Measurements from ENCODE around the gene NOSTRIN. TPM values are rescaled to one million over a fixed set of nuclear protein-coding genes. Genes with fewer than 3 reads are reported as not detected.
"Not testable (repeated sequence)": the region's sequence is repeated elsewhere in the genome, so short reads cannot be mapped to it uniquely, and the experiment has no call there.

Gene NOSTRIN
- total RNA-seq, 1 donor from 2014 or later, result not detected

- H3K9me3 Mint-ChIP-seq, result peaks cover 4% of the 10 kb centered on the region
- TF ChIP-seq, protein P1, sequence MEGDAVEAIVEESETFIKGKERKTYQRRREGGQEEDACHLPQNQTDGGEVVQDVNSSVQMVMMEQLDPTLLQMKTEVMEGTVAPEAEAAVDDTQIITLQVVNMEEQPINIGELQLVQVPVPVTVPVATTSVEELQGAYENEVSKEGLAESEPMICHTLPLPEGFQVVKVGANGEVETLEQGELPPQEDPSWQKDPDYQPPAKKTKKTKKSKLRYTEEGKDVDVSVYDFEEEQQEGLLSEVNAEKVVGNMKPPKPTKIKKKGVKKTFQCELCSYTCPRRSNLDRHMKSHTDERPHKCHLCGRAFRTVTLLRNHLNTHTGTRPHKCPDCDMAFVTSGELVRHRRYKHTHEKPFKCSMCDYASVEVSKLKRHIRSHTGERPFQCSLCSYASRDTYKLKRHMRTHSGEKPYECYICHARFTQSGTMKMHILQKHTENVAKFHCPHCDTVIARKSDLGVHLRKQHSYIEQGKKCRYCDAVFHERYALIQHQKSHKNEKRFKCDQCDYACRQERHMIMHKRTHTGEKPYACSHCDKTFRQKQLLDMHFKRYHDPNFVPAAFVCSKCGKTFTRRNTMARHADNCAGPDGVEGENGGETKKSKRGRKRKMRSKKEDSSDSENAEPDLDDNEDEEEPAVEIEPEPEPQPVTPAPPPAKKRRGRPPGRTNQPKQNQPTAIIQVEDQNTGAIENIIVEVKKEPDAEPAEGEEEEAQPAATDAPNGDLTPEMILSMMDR (conservative IDR thresholded peaks at IDR 0.05), result no peak
- H3K27me3 Mint-ChIP-seq (ENCODE audit: low read depth), result no peaks in the 10 kb centered on the region
- peaks cover 32% of the 10 kb centered on the region for H3K36me3 Mint-ChIP-seq (ENCODE audit: low read depth)
- no peaks in the 10 kb centered on the region for H3K4me1 Mint-ChIP-seq
- no peak overlapping the region for H3K4me3 Mint-ChIP-seq
- no peak overlapping the region for H3K27ac Mint-ChIP-seq (ENCODE audit: unreplicated experiment)
- DNase-seq (ENCODE audit: low read depth, low spot score), result no peak
These were observed 35.8 kb upstream of the NOSTRIN start for GRCh38 chr2:168766600-168766999.

GRCh38 chr2:168767258-168767657 is 35.2 kb upstream of the NOSTRIN start:
- TF ChIP-seq, protein P1 (conservative IDR thresholded peaks at IDR 0.05), result no peak
- Mint-ChIP-seq H3K4me3 (no peak overlapping the region), H3K36me3 (ENCODE audit: low read depth) (peaks cover 32% of the 10 kb centered on the region), H3K27me3 (ENCODE audit: low read depth) (no peaks in the 10 kb centered on the region), H3K27ac (ENCODE audit: unreplicated experiment) (no peak overlapping the region), H3K4me1 (no peaks in the 10 kb centered on the region), H3K9me3 (peaks cover 4% of the 10 kb centered on the region)
- DNase-seq (ENCODE audit: low read depth, low spot score), result no peak

GRCh38 chr2:168768357-168768756 is 34.1 kb upstream of the NOSTRIN start:
- not testable (repeated sequence) for DNase-seq (ENCODE audit: low read depth, low spot score); H3K4me3 Mint-ChIP-seq; H3K4me1 Mint-ChIP-seq; H3K27ac Mint-ChIP-seq (ENCODE audit: unreplicated experiment); H3K27me3 Mint-ChIP-seq (ENCODE audit: low read depth); H3K9me3 Mint-ChIP-seq
- H3K36me3 Mint-ChIP-seq (ENCODE audit: low read depth), result peaks cover 35% of the 10 kb centered on the region

GRCh38 chr2:168770796-168771195 is 31.6 kb upstream of the NOSTRIN start:
- Mint-ChIP-seq H3K27ac (ENCODE audit: unreplicated experiment) (no peak overlapping the region), H3K4me1 (no peaks in the 10 kb centered on the region), H3K36me3 (ENCODE audit: low read depth) (peaks cover 30% of the 10 kb centered on the region), H3K9me3 (peaks cover 4% of the 10 kb centered on the region), H3K27me3 (ENCODE audit: low read depth) (no peaks in the 10 kb centered on the region), H3K4me3 (no peak overlapping the region)
- no peak for DNase-seq (ENCODE audit: low read depth, low spot score)
- TF ChIP-seq, protein P1 (conservative IDR thresholded peaks at IDR 0.05), result no peak

- H3K27ac Mint-ChIP-seq (ENCODE audit: unreplicated experiment), result no peak overlapping the region
- peaks cover 31% of the 10 kb centered on the region for H3K36me3 Mint-ChIP-seq (ENCODE audit: low read depth)
- no peak for DNase-seq (ENCODE audit: low read depth, low spot score)
- H3K27me3 Mint-ChIP-seq (ENCODE audit: low read depth), result no peaks in the 10 kb centered on the region
- TF ChIP-seq, protein P1 (conservative IDR thresholded peaks at IDR 0.05), result no peak
- H3K4me3 Mint-ChIP-seq, result no peak overlapping the region
- H3K4me1 Mint-ChIP-seq, result no peaks in the 10 kb centered on the region
- peaks cover 6% of the 10 kb centered on the region for H3K9me3 Mint-ChIP-seq
These were observed 29.7 kb upstream of the NOSTRIN start for GRCh38 chr2:168772704-168773103.

DNA sequence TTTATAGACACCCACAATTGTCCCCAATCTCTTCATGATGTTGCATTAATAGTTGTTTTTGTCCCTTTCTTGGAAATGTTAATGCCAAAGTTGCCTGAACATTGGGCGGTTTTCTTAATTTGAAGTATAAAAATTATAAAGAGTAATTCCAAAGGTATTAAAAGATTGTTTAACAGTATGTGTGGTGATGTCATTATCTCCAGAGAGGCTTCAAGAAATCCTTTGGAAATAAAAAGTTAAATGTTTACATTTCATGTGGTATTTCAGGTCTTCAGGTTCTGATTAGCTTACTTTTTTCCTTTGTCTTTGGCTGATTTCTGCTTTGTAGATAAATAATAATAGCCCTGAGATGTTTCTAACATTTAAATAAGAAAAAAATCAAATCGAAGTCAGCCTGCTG is 29.3 kb upstream of the NOSTRIN start:
- H3K27me3 Mint-ChIP-seq (ENCODE audit: low read depth), result no peaks in the 10 kb centered on the region
- TF ChIP-seq, protein P1 (conservative IDR thresholded peaks at IDR 0.05), result no peak
- H3K4me1 Mint-ChIP-seq, result no peaks in the 10 kb centered on the region
- no peak overlapping the region for H3K4me3 Mint-ChIP-seq
- H3K27ac Mint-ChIP-seq (ENCODE audit: unreplicated experiment), result no peak overlapping the region
- H3K9me3 Mint-ChIP-seq, result peaks cover 9% of the 10 kb centered on the region
- DNase-seq (ENCODE audit: low read depth, low spot score), result no peak
- peaks cover 31% of the 10 kb centered on the region for H3K36me3 Mint-ChIP-seq (ENCODE audit: low read depth)

Data from neural crest cell (in vitro differentiated cells).